ENCODE results near the gene PPP2R3B. TPM values are rescaled to one million over a fixed set of nuclear protein-coding genes. Genes with fewer than 3 reads are reported as not detected.

PPP2R3B gene, protein sequence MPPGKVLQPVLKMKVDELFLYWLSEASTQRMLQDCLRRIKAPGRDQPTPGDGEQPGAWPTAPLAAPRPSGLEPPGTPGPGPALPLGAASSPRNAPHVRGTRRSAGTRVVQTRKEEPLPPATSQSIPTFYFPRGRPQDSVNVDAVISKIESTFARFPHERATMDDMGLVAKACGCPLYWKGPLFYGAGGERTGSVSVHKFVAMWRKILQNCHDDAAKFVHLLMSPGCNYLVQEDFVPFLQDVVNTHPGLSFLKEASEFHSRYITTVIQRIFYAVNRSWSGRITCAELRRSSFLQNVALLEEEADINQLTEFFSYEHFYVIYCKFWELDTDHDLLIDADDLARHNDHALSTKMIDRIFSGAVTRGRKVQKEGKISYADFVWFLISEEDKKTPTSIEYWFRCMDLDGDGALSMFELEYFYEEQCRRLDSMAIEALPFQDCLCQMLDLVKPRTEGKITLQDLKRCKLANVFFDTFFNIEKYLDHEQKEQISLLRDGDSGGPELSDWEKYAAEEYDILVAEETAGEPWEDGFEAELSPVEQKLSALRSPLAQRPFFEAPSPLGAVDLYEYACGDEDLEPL
- 35.2 and 43.3 TPM in 2 replicates for total RNA-seq
- 25.3 TPM for total RNA-seq (2013)
- polyA plus RNA-seq: 47.6 and 59.0 TPM in 2 replicates
- polyA minus RNA-seq: 32.1 and 39.4 TPM in 2 replicates

DNA sequence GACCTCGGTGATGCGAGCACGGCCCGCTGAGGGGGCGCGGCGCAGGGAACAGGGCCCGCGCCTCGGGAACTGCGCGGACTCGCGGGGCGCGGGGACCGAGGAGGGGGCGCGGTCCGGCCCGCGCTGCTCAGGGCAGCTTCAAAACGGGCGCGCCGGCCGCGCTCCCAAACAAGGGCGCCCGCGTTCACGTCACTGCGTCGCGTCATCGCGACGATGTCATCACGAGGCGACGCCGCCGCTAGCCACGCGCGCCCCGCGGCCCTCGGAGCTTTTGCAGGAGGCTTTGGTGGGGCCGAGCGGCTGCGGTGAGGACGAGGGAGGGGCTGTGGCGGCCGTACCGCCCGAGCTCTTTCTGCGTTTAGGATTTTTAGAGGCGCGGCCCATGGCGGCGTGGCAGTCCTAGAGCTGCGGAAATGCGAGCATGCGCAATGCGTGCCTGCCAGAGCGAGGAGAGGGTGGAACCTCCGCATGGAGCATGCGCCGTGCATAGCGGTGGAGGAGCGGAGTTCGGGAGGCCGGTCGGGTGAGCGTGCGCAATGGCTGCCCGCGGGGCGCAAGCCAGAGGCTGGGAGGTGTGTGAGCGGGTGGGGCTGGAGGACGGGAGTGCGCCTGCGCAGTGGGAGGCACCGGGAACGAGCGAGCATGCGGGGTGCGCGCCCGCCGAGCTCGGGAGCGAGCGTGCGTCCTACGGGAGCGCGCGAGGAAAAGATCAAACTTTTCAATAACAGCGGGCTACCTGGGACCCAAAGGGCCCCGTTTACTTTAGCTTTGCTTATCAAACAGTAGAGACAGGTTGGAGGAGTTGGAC is at the start of gene PPP2R3B:
PPP2R3B (minus strand) TSS at position 140 of the 808 bp plus-strand sequence. CDS start 216 bp downstream, outside the sequence.
- H3K4me3 ChIP-seq (ENCODE audit: control extremely low read depth in 1 of 5, extremely low read depth in 1 of 5, insufficient read depth in 1 of 5, low read depth in 2 of 5, low read length in 4 of 5): peak within 1 kb of the TSS; percentile 82 to 98 (median 91)
- ChIA-PET CTCF (no interaction called here), POLR2A (no interaction called here)
- WGBS (ENCODE audit: insufficient coverage): under 1% methylated on average over 99 of the region's 102 CpGs
- intact Hi-C loops (cut with micrococcal nuclease): loop anchor here (1.0 to 2.0 kb wide), 2 partner anchors 69 to 104 kb away; partner anchors contain the start of gene GTPBP6
- DNase-seq: peak; percentile 100
- peak within 1 kb of the TSS; percentile 97 for H3K4me2 ChIP-seq (replicated peaks; ENCODE audit: low read depth, low read length, poor library complexity, severe bottlenecking)
- no peaks in the 10 kb centered on the region for H3K27me3 ChIP-seq (replicated peaks in 1 of 4; ENCODE audit: control extremely low read depth in 1 of 4, control insufficient read depth in 3 of 4, insufficient read depth in 4 of 4, low read length in 3 of 4)
- Mint-ChIP-seq H3K27me3 (no peaks in the 10 kb centered on the region), H3K27ac (peak within 1 kb of the TSS; percentile 99), H3K9me3 (ENCODE audit: insufficient read depth) (no peaks in the 10 kb centered on the region), H3K4me3 (peak within 1 kb of the TSS; percentile 93), H3K4me1 (peaks cover 7% of the 10 kb centered on the region)
- peak within 1 kb of the TSS; percentile 97 to 100 for H3K27ac ChIP-seq (ENCODE audit: low read length in 2 of 2)
- H3K79me2 ChIP-seq (ENCODE audit: control insufficient read depth, insufficient read depth, low read length): peaks cover 24% of the 10 kb centered on the region
- no peaks in the 10 kb centered on the region for H4K20me1 ChIP-seq (ENCODE audit: control insufficient read depth, insufficient read depth, low read length, poor library complexity, severe bottlenecking)
- H3K9ac ChIP-seq (ENCODE audit: low read length): peak within 1 kb of the TSS; percentile 83
- TF ChIP-seq CTCF (IDR thresholded peaks at IDR 0.05) (no peak), EZH2 (IDR thresholded peaks at IDR 0.05; ENCODE audit: borderline replicate concordance, insufficient read depth, low read depth, low read length, poor library complexity, severe bottlenecking) (no peak)
- H3K36me3 ChIP-seq (replicated peaks in 1 of 2; ENCODE audit: control extremely low read depth in 1 of 2, control insufficient read depth in 1 of 2, extremely low read depth in 1 of 2, insufficient read depth in 2 of 2, low read length in 1 of 2): no peaks in the 10 kb centered on the region
- H3K4me1 ChIP-seq (ENCODE audit: control insufficient read depth in 2 of 2, insufficient read depth in 2 of 2, low read length in 2 of 2): peaks cover 4 to 14% of the 10 kb centered on the region in 2 donors
- H2AFZ ChIP-seq (ENCODE audit: insufficient read depth, low read depth, low read length, poor library complexity, severe bottlenecking): peak within 1 kb of the TSS; percentile 88
- ATAC-seq (ENCODE audit: low read depth): peak; percentile 88
- no peaks in the 10 kb centered on the region for H3K9me3 ChIP-seq (ENCODE audit: control extremely low read depth in 1 of 3, control insufficient read depth in 2 of 3, insufficient read depth in 1 of 3, low read length in 2 of 3)
